Panc1 (cell line): ENCODE results near the gene RABEP1.

Experiments
- CTCF ChIP-seq: fragments of 450-650 bp; IDR thresholded peaks from 2 replicates; pipeline ENCODE4 v1.5.1; 2017; ENCODE audit warnings: mild to moderate bottlenecking
- POLR2AphosphoS5 ChIP-seq: IDR thresholded peaks from 2 replicates; pipeline ENCODE4 v1.6.1; 2012; ENCODE audit warnings: mild to moderate bottlenecking, low read depth, low read length, moderate library complexity
- SIN3A ChIP-seq: IDR thresholded peaks from 2 replicates; pipeline ENCODE4 v1.6.1; 2012; ENCODE audit warnings: low read depth, mild to moderate bottlenecking, low read length, moderate library complexity, borderline replicate concordance; ENCODE audit not compliant: insufficient read depth
- TCF7L2 ChIP-seq: IDR thresholded peaks from 2 replicates; pipeline ENCODE4 v1.6.1; 2011; ENCODE audit warnings: mild to moderate bottlenecking, low read depth, low read length, inconsistent platforms

GRCh38 chr17:5238333-5238732, 43.8 kb upstream of the RABEP1 start:
- TF ChIP-seq SIN3A (no peak), CTCF (no peak), POLR2AphosphoS5 (no peak), TCF7L2 (no peak)
